ENCODE measurements around the gene MAP3K5.

MAP3K5 gene

DNA sequence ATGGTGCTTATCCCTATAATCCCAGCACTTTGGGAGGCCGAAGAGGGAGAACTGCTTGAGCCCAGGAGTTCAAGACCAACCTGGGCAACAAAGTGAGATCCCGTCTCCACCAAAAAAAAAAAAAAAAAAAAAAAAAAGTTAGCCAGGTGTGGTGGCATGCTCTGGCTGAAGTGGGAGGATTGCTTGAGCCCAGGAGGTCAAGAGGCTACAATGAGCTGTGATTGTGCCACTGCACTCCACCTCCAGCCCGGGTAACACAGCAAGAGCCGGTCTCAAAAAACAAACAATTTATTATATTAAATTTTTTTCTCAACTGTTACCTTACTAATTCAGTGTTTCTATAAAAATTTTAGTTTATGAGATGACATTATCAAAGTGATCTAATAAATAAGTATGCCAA is 156.7 kb downstream of the MAP3K5 start:
- DNase-seq = no peak

DNA sequence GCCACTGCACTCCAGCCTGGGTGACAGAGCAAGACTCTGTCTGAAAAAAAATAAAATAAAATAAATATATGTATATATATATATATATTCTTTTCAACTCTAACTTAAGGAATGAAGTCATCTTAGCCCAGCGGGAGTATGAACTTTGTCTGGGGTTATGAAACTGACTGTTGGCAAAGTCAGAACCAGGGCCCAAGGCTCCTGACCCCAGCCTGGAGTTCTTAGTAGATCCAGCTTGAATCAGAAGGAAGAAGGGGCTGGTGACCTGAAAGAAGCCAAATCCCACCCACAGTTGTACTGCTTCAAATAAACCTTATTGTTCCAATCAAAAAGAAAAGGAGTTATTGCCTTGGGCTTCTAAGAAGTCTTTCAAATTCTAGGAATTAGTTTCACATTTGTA is 158.9 kb downstream of the MAP3K5 start:
- DNase-seq = no peak

DNA sequence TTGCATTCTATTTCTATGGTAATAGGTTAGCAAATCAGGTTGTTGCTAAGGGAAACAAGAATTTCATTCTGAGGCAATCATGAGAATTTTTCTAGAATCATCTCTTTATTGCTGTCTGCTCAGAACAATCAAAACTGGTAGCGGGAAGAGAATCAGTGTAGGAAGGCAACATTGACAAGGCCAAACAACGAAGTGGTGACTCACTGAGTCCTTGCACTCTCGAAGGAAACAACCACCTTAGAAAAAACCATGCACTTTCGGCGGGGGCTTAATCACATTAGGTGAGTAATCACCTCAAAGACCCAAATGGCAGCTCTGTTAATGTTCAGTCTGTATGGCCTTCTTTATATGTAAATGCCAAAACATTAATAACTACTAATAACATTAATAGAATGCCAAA is 163.3 kb downstream of the MAP3K5 start:
- DNase-seq = no peak

DNA sequence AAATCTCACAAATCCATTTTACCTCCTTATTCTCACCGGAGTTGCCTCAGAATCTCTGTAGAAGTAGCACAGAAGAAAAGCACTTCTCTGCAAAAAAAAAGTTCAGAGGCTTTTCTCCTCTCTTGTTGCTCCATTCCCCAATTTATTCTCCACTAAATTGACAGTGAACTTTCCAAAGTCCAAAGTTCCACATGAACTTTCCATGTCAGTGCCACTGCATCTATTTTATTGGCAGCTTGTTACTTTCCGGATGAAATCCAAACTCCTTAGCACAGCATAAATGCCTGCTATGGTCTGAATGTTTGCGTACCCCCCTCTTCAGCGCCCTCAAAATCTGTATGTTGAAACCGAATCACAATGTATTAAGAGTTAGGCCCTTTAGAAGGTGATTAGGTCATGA is 165.1 kb downstream of the MAP3K5 start:
- DNase-seq = no peak

DNA sequence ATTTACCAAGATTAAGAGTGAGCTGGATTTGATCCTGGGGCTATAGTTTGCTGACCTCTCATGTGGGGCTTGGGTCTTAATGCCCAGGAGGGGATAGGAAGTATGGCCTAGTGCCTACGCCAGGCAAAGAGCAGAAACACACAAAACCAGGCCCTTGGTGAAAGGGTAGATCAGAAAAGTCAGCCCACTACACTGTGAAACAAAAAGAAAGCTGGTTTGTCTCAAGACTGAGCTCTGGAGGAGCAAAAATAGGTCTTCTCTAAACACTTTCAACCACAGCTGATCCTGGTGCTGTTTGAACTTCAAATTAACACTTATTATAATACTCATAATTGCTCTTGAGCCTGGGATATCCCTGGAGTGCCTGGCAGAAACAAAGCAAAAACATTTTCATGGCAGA is 167.0 kb downstream of the MAP3K5 start:
- no peak for DNase-seq

DNA sequence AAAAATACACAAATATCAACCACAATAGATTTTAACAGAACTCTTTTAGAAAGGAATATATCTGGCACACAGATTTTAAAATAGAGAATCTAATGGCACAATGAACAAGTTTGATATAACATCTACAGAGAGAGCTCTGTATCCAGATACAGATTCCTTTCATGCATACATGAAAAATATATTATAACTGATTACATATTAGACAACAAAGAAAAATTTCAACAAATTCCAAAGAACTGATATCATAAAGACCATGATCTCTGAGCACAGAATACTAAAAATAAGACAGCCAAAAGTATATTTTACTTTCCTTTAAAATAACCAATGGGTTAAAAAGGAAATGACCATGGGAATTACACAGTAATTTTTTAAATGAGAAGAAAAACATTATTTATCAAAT is 167.9 kb downstream of the MAP3K5 start:
- DNase-seq = no peak

DNA sequence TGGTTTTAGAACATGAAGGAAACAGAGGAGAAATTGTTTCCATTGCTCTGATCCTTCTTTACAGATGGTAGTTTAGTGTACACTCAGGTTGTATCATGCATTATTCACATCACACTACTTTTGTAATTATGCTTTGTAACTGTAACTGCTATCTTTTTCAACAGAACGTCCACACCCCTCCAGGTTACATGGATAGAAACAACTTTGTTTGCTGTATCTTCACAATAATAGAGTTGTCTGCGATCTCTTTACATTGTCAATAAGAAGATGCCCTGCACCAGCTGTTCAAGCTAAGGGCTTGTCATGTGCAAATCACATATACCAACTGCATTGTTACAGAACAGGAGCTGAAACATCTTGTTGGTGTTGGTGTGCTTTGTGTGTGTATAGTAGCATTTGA is 174.2 kb downstream of the MAP3K5 start:
- DNase-seq = peak; percentile 86 to 91

DNA sequence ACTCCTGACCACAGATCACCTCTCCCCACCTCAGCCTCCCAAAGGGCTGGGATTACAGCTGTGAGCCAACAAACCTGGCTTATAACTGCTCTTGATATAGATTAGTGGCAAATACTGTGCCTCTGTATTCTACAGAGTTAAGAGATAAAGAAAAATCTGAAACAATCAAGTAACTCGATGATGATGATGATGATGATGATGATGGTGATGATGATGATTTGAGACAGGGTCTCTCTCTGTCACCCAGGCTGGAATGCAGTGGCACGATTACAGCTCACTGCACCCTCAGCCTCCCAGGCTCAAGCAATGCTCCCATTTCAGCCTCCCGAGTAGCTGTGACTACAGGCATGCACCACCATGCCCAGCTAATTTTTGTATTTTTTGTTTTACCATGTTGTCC is 175.8 kb downstream of the MAP3K5 start:
- DNase-seq = no peak

DNA sequence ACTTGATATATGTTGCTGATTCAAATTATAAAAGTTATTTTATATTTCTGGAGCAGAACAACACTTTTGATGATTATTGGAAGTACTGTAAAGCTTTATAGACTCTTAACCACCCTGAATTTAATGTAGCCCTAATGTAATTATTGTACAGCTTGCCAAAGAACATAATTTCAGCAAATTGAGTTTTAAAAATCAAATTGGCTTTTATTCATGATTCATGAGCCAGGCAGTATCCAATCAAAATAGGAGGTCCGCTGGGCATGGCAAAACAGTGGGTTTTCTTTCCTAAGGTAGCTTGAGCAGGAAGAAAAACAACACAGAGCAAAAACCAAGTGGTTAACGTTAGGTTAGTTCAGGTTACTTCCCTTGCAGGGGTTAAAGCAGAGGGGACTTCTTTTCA is 177.3 kb downstream of the MAP3K5 start:
- DNase-seq = no peak

DNA sequence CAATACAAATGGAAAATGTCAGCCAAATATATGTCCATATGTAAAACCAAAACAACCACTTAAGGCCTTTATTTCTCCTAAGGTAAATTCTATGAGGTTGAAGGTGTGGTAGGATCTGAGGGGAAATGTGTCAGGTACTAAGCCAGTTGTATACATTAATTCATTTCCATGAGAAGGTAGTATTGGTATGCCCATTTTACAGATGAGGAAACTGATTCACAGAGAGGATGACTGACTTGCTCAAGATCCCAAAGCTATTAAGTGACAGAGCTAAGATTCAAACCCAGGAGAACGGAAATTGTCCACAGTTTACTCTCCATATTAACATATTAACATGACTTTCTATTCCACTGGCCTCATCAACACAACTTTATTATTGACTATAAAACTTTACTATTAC is 177.9 kb downstream of the MAP3K5 start:
- DNase-seq = no peak

DNA sequence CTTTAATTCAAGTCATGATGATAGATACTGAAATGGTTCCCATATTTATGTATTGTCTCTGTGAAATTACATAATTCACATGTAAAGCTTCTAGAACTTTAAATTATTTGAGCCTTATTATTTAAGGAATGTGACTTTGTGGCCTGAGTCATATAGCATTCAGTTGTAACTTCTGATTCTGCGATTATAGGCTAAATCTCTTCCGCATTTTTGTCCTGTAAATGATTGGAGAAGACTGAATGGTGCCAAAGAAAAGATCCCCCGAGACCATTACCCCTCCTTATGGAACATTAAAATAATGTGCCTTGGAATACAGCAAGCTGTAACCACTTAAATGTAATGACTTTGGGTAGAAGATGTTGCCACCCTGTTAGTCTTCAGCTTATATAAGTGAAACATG is 178.8 kb downstream of the MAP3K5 start:
- DNase-seq = no peak

DNA sequence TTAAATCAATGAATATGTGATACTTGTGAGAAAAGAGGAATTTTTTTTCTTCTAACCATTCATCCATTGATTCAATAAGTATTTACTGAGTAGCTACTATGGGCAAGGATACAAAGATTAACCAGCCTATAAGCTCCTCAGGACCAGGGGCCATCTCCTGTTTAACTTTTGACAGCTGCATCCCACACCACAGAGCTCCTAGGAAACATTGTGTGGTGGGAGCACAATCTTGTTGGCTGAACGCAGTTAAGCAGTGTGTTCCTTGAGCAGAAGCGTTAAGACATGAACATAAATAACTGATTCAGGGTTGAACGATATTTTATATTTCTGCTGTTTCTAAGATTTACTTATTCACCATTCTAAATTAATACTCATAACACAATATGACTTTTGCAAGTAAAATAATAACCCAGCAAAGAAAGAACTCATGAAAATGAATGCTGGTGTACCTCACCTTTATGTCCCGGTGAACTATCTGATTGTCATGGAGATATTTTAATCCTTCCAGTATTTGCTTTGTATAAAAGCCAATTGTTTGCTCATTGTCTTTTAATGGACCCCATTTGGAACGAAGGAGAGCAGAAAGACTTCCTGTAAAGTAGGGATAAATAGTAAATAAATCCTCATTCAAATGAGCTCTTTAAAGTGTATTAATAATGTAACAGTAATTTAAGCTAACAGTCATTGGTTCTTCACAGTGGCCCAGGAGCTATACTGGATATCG is 179.4 kb downstream of the MAP3K5 start:
- no peak for DNase-seq

DNA sequence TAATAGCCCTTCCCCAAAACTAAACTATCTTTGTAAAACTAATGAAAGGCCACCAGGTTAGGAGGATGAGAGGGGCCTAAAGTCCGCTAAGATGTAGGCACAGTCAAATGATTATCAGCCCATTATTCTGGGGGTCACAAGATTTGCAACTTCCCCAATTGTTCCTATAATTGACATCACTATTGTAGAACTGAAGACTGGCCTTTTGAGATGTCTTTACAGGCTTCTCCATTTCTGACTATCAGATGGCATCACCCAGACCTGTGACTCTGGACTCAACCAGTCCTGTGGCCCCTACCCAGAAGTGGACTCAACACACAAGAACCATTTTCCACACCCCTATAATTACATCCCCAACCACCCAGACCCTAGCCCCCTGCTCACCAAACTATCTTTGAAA is 180.5 kb downstream of the MAP3K5 start:
- no peak for DNase-seq

DNA sequence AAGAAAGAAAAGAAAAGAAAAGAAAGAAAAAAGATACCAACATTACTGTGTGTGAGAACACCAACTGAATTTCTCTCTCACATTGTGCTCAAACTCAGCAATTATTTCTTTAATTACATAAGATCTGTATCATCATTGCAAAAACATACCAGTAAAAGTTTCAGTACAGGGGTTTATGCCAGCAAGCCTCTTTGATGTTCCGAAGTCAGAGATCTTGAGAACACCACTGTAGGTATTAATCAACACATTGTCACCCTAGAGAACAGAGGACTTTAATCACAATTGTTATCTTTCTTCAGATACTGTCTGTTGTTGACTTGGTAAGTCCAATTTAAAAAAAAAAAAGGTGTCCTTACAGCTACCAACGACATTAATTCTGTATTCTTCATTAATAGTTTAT is 181.1 kb downstream of the MAP3K5 start:
- DNase-seq = no peak

DNA sequence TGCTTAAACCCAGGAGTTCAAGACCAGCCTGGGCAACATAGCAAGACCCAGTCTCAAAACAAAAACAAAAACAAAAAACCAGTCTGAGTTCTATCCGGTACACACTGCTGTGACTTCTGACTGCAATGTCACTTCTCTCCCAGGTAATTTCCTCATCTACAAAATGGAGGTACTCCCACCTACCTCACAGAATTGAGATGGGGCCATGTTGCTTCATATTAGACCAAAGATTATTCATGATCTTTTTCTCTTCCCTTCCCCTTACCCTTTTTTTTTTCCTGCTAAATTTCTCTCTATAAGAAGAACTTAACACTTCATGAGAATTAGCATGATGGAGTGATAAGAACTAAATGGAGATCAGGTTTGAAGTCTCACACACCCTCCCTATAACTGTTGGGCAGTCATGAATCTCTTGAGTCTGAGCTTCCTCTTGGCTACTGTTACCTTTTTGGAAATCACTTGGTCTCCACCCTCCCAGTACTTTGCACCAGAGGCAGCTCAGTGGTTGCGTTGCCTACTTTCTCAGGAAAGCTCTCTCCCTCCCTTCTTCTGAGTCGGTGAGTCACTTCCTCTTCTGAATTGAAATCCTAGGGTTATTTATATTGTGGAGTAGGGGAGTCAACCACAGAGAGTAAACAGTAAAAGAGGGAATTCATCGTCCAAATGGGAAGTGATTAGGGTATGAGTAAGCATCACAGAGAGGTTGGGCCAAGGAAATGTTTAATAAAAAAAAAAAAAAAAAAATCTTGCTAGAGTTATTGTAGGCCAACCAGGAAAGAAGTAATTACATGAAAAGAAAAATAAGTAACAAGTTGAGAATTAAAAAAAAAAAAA is 182.2 kb downstream of the MAP3K5 start:
- DNase-seq = no peak

DNA sequence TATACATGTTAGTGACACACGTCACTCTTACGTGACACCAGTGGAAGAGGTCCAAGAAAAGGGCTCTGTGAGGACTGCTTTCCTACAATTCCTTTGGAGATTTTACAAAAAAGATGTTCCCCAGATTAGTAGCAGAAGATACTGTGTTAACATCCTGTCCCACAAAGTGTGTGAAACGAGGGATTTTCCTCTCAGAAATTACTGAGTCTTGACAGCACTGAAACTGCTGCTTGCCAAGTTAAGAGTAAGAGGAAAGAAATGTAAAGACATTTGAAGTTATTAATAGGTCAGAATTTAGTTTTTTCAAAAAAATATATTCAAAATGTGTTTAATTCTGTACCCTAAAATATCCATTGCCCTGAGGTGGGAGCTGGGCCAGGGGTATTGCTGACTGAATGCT is 183.3 kb downstream of the MAP3K5 start:
- no peak for DNase-seq

DNA sequence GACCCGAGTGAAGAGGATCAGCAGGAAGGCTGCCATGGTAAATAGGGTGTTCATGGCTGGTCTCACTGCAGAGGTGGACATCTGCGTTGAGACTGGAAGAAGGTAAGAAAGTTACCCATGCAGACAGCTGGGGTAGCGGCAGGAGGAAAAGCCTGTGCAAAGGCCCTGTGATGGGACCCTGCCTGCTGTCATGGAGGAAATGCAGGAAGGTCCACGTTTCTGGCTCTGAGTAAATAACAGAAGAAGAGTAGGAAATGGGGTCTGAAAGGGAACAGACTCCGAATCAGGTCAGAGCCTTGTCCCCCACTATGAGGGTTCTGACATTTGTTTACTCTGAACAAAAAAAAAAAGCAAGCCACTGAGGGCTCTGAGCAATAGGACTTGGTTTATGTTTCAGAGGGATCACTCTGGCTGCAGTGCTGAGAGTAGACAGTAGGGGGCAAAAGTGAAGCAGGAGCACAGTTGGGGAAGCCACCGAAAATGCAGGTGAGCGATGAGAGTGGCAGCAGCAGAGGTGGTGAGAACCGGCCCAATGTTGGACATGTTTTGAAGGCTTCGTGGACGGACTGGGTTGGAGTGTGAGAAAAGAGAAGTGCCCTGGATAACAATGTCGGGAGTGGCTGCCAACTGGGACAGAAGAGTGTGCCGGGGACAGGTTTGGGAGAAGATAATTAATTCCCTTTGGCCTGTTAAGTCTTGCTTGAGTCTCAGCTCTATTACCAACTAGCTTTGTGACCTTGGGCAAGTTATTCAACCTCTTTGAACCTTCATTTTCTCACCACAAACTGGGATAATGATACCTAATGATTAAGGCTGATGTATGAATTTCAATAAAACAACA is 184.1 kb downstream of the MAP3K5 start:
- DNase-seq = peak; percentile 27

DNA sequence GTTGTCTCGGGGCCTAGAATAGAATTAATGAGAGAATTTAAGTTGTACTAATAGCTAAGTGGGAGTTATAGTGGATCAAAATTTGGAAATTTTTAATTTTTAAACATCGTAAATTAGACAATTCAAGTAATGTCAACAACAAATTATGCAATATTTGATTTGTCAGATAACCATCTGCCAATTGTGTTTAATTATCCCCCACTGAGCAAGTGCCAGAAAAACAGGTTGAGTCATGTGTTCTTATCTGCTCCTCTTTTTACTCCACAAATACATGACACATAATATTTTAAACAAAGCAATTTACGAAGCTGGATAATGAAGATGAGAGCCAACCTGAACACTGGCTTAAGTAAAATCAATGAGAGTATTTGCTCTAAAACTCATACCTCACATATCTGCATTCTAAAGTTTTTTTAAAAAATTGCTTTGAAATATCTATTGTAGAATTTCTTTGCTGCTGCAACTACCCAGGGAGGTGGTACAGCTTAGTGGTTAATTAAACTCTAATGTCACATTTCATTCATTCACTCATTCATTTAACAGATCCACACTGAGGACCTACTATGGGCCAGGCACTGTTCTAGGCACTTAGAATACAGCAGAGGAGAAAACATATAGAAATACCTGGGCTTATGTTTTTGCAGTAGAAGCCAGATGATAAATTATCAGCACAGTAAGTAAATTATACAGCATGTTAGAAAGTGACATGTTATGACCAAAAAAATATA is 184.9 kb downstream of the MAP3K5 start:
- DNase-seq = peak in 1 of 2 experiments; percentile 66

DNA sequence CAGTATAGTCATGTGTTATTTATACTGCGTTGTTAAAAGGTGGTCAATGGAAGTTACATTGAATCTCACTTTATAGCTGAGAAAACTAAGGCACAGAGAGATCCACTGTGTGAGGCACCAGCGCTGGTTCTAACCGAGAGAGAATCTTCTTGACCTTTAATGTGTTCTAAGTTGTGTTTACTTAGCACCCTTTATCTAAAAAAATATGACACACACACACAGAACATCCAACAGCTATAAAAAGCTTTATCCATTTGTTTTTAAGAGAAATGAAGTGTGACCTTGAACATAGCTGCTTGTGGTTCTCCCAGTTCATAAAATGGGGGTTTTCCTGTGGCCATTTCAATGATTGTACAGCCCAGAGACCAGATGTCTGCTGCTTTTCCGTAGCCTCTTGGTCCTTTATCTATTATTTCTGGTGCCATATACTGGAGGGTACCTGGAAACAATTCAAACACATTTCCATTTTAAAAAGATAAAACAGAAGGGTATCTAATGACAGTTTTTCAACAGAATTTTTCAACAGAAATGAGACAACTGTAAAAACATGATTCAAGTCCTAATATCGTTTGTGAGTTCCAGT is 187.3 kb downstream of the MAP3K5 start:
- DNase-seq = no peak

DNA sequence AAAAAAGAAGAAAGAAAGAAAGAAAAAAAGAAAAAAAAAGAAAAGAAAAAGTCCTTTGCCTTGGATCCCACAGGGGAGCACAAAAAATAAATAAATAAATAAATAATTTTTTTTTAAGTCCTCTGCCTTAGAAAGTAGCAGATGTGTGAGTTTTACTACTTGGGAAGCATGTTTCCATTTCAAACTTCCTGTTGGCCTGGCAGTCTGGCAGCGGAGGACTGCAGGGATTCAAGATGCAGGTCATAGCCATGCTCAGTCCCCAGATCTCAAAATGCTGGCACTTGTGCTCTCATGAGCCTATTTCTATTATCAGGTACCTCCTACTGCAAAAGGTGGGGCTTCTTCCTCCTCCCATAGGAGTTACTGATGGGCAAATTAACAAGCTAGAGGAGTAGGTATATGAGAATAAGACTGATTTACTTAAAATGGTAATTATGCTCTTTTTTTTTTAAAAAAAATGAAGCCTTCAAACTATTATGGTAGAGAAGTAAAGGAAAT is 187.9 kb downstream of the MAP3K5 start:
- DNase-seq = no peak

DNA sequence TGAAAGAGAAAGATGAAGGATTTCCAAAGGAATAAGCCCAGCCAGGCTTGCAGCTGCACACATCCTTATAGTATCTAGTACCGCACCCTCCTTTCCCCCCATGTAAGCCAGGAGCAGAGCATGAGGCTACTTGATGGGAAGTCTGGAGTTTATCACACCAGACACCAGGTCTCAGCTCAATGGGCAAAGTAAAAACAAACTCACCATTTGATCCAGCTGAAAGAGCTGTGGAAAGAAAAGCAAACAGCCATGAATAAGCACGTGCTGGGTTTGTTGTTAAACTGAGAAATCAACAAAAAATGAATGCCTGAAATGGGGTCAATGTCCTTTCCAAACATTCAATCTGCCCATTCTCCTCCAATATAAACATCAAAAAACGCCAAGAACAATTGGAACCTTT is 191.5 kb downstream of the MAP3K5 start:
- DNase-seq = peak; percentile 30 to 39

DNA sequence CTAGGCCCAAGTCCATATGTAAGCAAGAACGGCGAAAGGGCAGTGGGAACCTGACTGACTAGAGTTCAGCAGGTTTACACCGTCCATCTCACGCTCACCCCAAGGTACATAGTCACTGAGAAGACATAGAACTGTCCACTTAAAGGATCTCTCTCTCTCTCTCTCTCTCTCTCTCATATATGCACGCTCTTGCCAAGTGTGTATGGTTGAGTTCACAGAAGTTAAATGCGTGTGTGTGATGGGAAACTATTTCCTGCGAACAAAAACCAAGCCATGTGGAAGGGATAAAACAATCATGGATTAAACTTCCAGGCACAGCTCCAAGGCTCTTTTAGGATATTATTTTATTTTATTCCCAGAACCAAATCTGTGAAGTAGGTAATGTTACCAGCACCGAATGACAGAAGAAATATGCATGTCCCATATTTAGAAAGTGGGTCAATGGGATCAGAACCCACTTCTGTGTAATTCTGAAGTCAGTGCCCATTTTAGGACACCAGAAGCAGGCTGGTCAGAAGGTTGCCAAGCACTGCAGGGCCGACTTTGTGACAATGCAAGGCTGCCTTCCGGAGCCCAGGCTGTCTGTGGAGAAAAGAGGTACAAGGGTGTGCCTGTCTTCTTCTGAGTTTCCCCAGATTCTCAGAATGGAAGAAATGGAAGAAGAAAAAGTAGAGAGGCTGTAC is 192.8 kb downstream of the MAP3K5 start:
- no peak for DNase-seq
